Measurements from ENCODE around the gene C11orf21.

DNA sequence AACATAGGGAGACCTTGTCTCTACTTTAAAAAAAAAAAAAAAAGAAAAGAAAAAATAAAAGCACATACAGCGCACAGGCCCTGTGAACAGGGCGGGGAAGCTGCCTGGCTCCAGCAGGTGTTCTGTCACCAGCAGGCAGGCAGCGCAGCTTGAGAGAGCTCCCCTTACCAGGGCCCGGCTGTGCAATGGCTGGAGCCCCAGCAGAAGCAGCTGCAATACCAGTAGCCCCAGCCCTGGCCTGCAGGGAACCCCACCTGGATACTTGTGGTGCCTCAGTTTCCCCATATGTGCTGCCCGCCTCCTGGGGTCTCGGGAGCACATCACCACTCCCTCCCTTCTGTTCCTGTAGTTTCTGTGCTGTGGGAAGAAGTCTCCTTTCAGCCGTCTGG, 12.4 kb upstream of the C11orf21 start:
- TF ChIP-seq POLR2A (IDR thresholded peaks at IDR 0.05) (no peak), POLR2AphosphoS5 (IDR thresholded peaks at IDR 0.05; ENCODE audit: insufficient read depth in 1 of 2, low read depth in 1 of 2) (no peak)
- TF ChIP-seq, protein P1, sequence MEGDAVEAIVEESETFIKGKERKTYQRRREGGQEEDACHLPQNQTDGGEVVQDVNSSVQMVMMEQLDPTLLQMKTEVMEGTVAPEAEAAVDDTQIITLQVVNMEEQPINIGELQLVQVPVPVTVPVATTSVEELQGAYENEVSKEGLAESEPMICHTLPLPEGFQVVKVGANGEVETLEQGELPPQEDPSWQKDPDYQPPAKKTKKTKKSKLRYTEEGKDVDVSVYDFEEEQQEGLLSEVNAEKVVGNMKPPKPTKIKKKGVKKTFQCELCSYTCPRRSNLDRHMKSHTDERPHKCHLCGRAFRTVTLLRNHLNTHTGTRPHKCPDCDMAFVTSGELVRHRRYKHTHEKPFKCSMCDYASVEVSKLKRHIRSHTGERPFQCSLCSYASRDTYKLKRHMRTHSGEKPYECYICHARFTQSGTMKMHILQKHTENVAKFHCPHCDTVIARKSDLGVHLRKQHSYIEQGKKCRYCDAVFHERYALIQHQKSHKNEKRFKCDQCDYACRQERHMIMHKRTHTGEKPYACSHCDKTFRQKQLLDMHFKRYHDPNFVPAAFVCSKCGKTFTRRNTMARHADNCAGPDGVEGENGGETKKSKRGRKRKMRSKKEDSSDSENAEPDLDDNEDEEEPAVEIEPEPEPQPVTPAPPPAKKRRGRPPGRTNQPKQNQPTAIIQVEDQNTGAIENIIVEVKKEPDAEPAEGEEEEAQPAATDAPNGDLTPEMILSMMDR (IDR thresholded peaks at IDR 0.05) = no peak

All from vagina (tissue), 2 donors.